ENCODE results near the gene PPIP5K2. TPM values are rescaled to one million over a fixed set of nuclear protein-coding genes. Genes with fewer than 3 reads are reported as not detected.

The PPIP5K2 gene
- total RNA-seq, 1 donor from 2014 or later, result 67.7 TPM

DNA sequence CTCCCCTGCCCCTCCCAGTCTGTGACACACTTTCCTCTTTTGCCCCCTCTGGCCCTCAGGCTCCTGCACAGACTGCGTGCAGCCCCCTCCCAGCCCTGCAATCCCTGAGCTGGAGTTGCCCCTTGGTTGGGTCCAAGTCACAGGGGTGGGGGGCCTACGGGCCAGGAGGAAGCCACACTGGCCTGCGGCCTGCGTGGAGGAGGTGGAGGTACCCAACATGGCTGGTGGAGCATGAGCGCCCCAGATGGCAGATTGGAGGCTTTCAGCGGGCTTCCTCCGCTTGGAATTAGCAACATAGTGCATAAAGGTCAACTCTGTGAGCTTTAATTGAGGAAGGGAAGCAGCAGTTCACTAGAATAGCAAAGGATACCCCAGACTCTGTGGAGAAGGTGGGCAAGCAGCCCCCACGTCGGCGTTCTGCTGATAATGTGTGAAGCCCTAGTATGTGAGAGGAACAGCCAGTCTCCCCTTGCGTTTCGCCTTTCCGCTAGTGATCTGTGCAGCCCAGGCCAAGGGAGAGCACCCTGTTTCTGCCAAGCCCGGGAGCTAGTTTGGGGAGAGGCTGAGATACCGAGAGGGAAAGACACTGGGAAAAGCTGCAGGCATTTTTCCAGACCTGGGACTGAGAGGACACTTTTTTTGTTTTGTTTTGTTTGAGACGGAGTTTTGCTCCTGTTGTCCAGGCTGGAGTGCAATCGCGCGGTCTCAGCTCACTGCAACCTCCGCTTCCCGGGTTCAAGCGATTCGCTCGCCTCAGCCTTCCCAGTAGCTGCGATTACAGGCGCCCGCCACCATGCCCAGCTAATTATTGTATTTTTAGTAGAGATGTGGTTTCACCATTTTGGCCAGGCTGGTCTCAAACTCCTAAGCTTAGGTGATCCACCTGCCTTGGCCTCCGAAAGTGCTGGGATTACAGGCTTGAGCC lies 103.2 kb downstream of the PPIP5K2 start:
- Mint-ChIP-seq H3K4me3 (ENCODE audit: unreplicated experiment) (no peak overlapping the region), H3K27ac (ENCODE audit: unreplicated experiment) (no peak overlapping the region), H3K4me1 (ENCODE audit: low read depth, unreplicated experiment) (no peaks in the 10 kb centered on the region), H3K27me3 (ENCODE audit: low read depth, unreplicated experiment) (peaks cover 4% of the 10 kb centered on the region), H3K9me3 (ENCODE audit: unreplicated experiment) (peaks cover 6% of the 10 kb centered on the region), H3K36me3 (ENCODE audit: low read depth, unreplicated experiment) (no peaks in the 10 kb centered on the region)
- TF ChIP-seq EZH2 (IDR thresholded peaks at IDR 0.05; ENCODE audit: insufficient read depth, low read length), result no peak
- TF ChIP-seq, protein P1, sequence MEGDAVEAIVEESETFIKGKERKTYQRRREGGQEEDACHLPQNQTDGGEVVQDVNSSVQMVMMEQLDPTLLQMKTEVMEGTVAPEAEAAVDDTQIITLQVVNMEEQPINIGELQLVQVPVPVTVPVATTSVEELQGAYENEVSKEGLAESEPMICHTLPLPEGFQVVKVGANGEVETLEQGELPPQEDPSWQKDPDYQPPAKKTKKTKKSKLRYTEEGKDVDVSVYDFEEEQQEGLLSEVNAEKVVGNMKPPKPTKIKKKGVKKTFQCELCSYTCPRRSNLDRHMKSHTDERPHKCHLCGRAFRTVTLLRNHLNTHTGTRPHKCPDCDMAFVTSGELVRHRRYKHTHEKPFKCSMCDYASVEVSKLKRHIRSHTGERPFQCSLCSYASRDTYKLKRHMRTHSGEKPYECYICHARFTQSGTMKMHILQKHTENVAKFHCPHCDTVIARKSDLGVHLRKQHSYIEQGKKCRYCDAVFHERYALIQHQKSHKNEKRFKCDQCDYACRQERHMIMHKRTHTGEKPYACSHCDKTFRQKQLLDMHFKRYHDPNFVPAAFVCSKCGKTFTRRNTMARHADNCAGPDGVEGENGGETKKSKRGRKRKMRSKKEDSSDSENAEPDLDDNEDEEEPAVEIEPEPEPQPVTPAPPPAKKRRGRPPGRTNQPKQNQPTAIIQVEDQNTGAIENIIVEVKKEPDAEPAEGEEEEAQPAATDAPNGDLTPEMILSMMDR (IDR thresholded peaks at IDR 0.05; ENCODE audit: insufficient read depth, low read depth, low read length), result no peak
- no peaks in the 10 kb centered on the region for H3K9me3 ChIP-seq (ENCODE audit: insufficient read depth, low read depth, low read length)
- H3K9ac ChIP-seq (ENCODE audit: low read length), result no peak overlapping the region
- no peaks in the 10 kb centered on the region for H3K79me2 ChIP-seq (ENCODE audit: insufficient read depth, low read length)
- no peaks in the 10 kb centered on the region for H4K20me1 ChIP-seq (ENCODE audit: insufficient read depth, low read length)
- H3K36me3 ChIP-seq (ENCODE audit: insufficient read depth, low read length), result no peaks in the 10 kb centered on the region
- no peak overlapping the region for H3K27ac ChIP-seq (ENCODE audit: low read depth, low read length)
- DNase-seq (ENCODE audit: low read depth), result no peak
- no peak for FAIRE-seq
- no peak overlapping the region for H3K4me3 ChIP-seq (ENCODE audit: insufficient read depth, low read depth, low read length)
- H3K27me3 ChIP-seq (ENCODE audit: insufficient read depth, low read length), result no peaks in the 10 kb centered on the region
- H3K4me2 ChIP-seq (ENCODE audit: low read length), result no peak overlapping the region
- no peak overlapping the region for H2AFZ ChIP-seq (ENCODE audit: low read depth, low read length)
- peaks cover 3% of the 10 kb centered on the region for H3K4me1 ChIP-seq (ENCODE audit: insufficient read depth, low read length)

DNA sequence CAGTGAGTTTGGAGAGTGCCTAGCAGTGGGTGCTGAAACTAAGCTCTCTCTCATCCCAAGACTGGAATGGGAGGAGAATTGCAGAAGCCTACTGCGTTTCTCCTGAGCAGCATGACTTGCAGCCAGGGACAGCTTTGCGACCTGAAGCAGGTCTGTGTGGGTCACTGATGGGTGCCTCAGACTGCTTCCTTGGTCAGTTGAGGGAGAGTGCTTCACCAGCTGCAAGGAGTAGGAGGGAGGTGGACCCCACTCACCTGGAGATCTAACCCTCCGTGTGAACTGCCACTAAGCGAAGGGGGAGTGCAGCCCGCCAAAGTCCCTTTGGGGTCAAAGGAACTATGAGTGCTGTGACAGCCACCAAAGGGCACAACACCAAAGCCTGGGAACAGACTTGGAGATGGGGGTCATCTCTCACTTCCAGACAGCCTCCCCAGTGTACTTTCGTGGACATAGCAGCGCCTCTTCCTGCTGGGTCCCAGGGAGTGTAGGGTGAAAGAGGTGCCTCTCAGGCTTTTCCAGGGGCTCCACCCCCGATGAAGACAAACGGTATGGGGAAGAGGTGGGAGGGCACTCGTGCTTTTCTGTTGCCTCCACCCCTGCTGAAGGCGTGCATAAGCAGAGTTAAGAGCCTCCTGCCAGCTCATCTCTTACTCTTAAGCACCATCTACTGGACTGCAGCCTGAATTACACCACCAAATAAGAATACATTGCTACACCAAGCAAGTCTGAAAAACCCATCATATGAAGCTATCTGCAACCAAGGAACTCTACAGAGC lies 104.2 kb downstream of the PPIP5K2 start:
- no peak for TF ChIP-seq EZH2 (IDR thresholded peaks at IDR 0.05; ENCODE audit: insufficient read depth, low read length)
- TF ChIP-seq, protein P1 (IDR thresholded peaks at IDR 0.05; ENCODE audit: insufficient read depth, low read depth, low read length), result peak; percentile 72
- H3K79me2 ChIP-seq (ENCODE audit: insufficient read depth, low read length), result no peaks in the 10 kb centered on the region
- peak overlapping the region; percentile 66 for H3K4me2 ChIP-seq (ENCODE audit: low read length)
- H3K27ac ChIP-seq (ENCODE audit: low read depth, low read length), result no peak overlapping the region
- H3K4me1 ChIP-seq (ENCODE audit: insufficient read depth, low read length), result no peaks in the 10 kb centered on the region
- no peaks in the 10 kb centered on the region for H3K27me3 ChIP-seq (ENCODE audit: insufficient read depth, low read length)
- no peaks in the 10 kb centered on the region for H3K9me3 ChIP-seq (ENCODE audit: insufficient read depth, low read depth, low read length)
- no peaks in the 10 kb centered on the region for H4K20me1 ChIP-seq (ENCODE audit: insufficient read depth, low read length)
- peak overlapping the region; percentile 70 for H2AFZ ChIP-seq (ENCODE audit: low read depth, low read length)
- H3K4me1 Mint-ChIP-seq (ENCODE audit: low read depth, unreplicated experiment), result no peaks in the 10 kb centered on the region
- no peak overlapping the region for H3K27ac Mint-ChIP-seq (ENCODE audit: unreplicated experiment)
- FAIRE-seq (peak; percentile 88), DNase-seq (ENCODE audit: low read depth) (peak; percentile 50)
- peaks cover 8% of the 10 kb centered on the region for H3K9me3 Mint-ChIP-seq (ENCODE audit: unreplicated experiment)
- H3K4me3 Mint-ChIP-seq (ENCODE audit: unreplicated experiment), result no peak overlapping the region
- no peak overlapping the region for H3K4me3 ChIP-seq (ENCODE audit: insufficient read depth, low read depth, low read length)
- H3K9ac ChIP-seq (ENCODE audit: low read length), result peak overlapping the region; percentile 17
- H3K36me3 ChIP-seq (ENCODE audit: insufficient read depth, low read length), result no peaks in the 10 kb centered on the region
- H3K36me3 Mint-ChIP-seq (ENCODE audit: low read depth, unreplicated experiment), result no peaks in the 10 kb centered on the region
- H3K27me3 Mint-ChIP-seq (ENCODE audit: low read depth, unreplicated experiment), result peaks cover 4% of the 10 kb centered on the region

Measured in astrocyte (in vitro differentiated cells and primary cell).